ENCODE data around the gene TBCB.

The TBCB gene

DNA sequence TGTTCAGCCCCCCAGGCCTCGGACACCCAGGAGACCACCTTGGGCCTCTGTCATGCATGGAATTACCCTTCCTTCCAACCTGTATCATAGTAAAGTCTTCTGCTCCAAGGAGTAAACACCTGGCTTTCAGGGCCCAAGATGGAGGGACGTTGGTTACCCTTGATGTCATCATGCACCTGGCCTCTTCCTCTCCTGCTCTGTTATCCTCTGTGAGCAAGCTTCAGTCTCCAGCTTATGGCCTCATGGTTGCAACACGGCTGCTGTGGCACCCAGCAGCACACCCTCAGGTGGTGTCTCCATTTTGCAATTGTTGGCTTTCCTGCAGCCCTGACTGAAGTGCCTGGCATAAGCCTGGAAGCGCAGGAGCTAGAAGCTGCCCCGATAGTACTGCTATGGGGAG, 8.3 kb upstream of the TBCB start:
- TF ChIP-seq RAD21 (IDR thresholded peaks at IDR 0.05; ENCODE audit: low read depth) (no peak), TAF1 (IDR thresholded peaks at IDR 0.05; ENCODE audit: low read depth) (no peak), TEAD4 (IDR thresholded peaks at IDR 0.05) (no peak), YY1 (IDR thresholded peaks at IDR 0.05; ENCODE audit: low read depth) (no peak), NFIC (IDR thresholded peaks at IDR 0.05) (no peak), TCF12 (IDR thresholded peaks at IDR 0.05; ENCODE audit: low read depth) (no peak), ZBTB7A (IDR thresholded peaks at IDR 0.05; ENCODE audit: low read depth) (no peak), CEBPB (IDR thresholded peaks at IDR 0.05) (no peak), EP300 (IDR thresholded peaks at IDR 0.05; ENCODE audit: borderline replicate concordance) (no peak), CREB1 (IDR thresholded peaks at IDR 0.05; ENCODE audit: low read depth) (no peak), FOXM1 (IDR thresholded peaks at IDR 0.05; ENCODE audit: borderline replicate concordance, low read depth) (no peak), EGR1 (IDR thresholded peaks at IDR 0.05) (no peak)
- TF ChIP-seq, protein P1, sequence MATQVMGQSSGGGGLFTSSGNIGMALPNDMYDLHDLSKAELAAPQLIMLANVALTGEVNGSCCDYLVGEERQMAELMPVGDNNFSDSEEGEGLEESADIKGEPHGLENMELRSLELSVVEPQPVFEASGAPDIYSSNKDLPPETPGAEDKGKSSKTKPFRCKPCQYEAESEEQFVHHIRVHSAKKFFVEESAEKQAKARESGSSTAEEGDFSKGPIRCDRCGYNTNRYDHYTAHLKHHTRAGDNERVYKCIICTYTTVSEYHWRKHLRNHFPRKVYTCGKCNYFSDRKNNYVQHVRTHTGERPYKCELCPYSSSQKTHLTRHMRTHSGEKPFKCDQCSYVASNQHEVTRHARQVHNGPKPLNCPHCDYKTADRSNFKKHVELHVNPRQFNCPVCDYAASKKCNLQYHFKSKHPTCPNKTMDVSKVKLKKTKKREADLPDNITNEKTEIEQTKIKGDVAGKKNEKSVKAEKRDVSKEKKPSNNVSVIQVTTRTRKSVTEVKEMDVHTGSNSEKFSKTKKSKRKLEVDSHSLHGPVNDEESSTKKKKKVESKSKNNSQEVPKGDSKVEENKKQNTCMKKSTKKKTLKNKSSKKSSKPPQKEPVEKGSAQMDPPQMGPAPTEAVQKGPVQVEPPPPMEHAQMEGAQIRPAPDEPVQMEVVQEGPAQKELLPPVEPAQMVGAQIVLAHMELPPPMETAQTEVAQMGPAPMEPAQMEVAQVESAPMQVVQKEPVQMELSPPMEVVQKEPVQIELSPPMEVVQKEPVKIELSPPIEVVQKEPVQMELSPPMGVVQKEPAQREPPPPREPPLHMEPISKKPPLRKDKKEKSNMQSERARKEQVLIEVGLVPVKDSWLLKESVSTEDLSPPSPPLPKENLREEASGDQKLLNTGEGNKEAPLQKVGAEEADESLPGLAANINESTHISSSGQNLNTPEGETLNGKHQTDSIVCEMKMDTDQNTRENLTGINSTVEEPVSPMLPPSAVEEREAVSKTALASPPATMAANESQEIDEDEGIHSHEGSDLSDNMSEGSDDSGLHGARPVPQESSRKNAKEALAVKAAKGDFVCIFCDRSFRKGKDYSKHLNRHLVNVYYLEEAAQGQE (IDR thresholded peaks at IDR 0.05; ENCODE audit: low read depth): no peak
- TF ChIP-seq, protein P2, sequence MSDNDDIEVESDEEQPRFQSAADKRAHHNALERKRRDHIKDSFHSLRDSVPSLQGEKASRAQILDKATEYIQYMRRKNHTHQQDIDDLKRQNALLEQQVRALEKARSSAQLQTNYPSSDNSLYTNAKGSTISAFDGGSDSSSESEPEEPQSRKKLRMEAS (IDR thresholded peaks at IDR 0.05): no peak

DNA sequence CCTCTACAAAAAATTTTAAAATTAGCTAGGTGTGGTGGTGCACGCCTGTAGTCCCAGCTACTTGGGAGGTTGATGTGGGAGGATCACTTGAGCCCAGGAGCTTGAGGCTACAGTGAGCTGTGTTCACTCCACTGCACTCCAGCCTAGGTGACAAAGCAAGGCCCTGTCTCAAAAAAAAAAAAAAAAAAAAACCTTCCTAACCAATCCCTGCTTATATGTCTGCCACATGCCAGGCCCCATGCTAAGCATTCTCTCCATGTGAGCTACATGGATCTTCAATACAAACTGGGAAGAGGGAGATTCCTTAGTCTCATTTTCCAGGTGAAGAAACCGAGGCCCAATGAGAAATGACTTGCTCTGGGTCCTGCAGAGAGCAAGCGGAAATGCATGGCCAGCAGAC, 6.6 kb upstream of the TBCB start:
- TF ChIP-seq YY1 (IDR thresholded peaks at IDR 0.05; ENCODE audit: low read depth) (no peak), CREB1 (IDR thresholded peaks at IDR 0.05; ENCODE audit: low read depth) (no peak), RAD21 (IDR thresholded peaks at IDR 0.05; ENCODE audit: low read depth) (no peak), NFIC (IDR thresholded peaks at IDR 0.05) (no peak)
- TF ChIP-seq, protein P1 (IDR thresholded peaks at IDR 0.05; ENCODE audit: low read depth): no peak
- TF ChIP-seq, protein P2 (IDR thresholded peaks at IDR 0.05): no peak

DNA sequence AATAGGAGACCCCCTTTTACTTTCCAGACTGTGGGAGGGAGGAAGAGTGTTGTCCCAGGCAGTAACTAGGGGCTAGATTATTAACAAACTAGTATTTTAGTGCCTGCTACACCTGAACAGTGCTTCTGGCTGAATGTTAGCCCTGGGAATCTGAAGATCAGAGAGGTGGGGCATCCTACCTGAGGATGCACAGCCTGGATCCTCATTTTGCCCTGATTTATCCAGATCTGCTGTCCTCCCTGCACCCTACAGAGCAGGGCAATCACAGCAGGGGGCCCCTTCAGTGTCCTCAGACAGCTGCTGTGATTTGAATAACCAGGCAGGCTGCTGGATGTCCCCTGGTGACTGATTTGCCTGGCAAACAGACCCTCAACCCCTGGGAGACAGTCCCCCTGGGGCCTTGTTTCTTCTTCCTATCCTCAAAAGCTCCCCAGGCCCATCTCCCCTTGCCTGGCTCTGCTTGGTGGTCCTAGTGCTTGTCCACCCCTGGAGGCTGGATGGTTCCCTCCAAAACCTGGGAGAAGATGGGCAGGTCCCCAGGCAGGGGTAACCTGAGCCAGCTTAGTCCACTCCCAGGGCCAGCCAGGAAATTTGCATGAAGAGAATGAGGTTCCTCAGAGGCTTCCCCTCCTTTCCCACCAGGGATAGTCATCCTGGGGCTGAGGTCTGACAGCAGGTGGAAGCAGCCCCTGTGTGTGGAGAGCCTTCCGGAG, 4.6 kb upstream of the TBCB start, which contains the start of gene OVOL3:
Gene OVOL3 (plus strand): TSS at position 657 of the 713 bp plus-strand sequence. CDS start 60 bp downstream, outside the sequence.
- TF ChIP-seq TCF12 (IDR thresholded peaks at IDR 0.05; ENCODE audit: low read depth) (no peak), FOXM1 (IDR thresholded peaks at IDR 0.05; ENCODE audit: borderline replicate concordance, low read depth) (no peak), NFIC (IDR thresholded peaks at IDR 0.05) (no peak), EP300 (IDR thresholded peaks at IDR 0.05; ENCODE audit: borderline replicate concordance) (no peak), YY1 (IDR thresholded peaks at IDR 0.05; ENCODE audit: low read depth) (no peak), TAF1 (IDR thresholded peaks at IDR 0.05; ENCODE audit: low read depth) (no peak), RAD21 (IDR thresholded peaks at IDR 0.05; ENCODE audit: low read depth) (no peak), CEBPB (IDR thresholded peaks at IDR 0.05) (no peak), CREB1 (IDR thresholded peaks at IDR 0.05; ENCODE audit: low read depth) (no peak), TEAD4 (IDR thresholded peaks at IDR 0.05) (no peak), EGR1 (IDR thresholded peaks at IDR 0.05) (no peak)
- TF ChIP-seq, protein P1 (IDR thresholded peaks at IDR 0.05; ENCODE audit: low read depth): no peak
- TF ChIP-seq, protein P2 (IDR thresholded peaks at IDR 0.05): no peak
- TF ChIP-seq, protein P3, sequence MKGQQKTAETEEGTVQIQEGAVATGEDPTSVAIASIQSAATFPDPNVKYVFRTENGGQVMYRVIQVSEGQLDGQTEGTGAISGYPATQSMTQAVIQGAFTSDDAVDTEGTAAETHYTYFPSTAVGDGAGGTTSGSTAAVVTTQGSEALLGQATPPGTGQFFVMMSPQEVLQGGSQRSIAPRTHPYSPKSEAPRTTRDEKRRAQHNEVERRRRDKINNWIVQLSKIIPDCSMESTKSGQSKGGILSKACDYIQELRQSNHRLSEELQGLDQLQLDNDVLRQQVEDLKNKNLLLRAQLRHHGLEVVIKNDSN (IDR thresholded peaks at IDR 0.05): no peak

DNA sequence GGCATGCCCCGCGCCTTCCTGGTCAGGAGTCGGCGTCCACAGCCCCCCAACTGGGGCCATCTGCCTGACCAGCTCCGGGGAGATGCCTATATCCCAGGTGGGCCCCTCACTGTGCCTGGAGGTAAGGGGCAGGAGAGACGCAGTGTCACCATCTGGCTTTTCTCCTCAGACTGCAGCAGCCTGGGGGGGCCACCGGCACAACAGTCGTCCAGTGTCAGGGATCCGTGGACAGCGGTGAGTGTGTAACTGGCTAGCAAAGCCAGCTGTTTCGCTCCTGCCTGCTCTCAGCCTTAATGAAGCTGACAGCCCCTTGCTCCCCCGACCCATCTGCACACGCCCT, 4.1 kb upstream of the TBCB start:
- TF ChIP-seq EP300 (IDR thresholded peaks at IDR 0.05; ENCODE audit: borderline replicate concordance) (no peak), TAF1 (IDR thresholded peaks at IDR 0.05; ENCODE audit: low read depth) (no peak), FOXM1 (IDR thresholded peaks at IDR 0.05; ENCODE audit: borderline replicate concordance, low read depth) (no peak), EGR1 (IDR thresholded peaks at IDR 0.05) (no peak), CEBPB (IDR thresholded peaks at IDR 0.05) (no peak), ZBTB7A (IDR thresholded peaks at IDR 0.05; ENCODE audit: low read depth) (no peak), TCF12 (IDR thresholded peaks at IDR 0.05; ENCODE audit: low read depth) (no peak), YY1 (IDR thresholded peaks at IDR 0.05; ENCODE audit: low read depth) (no peak), NFIC (IDR thresholded peaks at IDR 0.05) (no peak), TEAD4 (IDR thresholded peaks at IDR 0.05) (no peak), CREB1 (IDR thresholded peaks at IDR 0.05; ENCODE audit: low read depth) (no peak), RAD21 (IDR thresholded peaks at IDR 0.05; ENCODE audit: low read depth) (no peak)
- TF ChIP-seq, protein P3 (IDR thresholded peaks at IDR 0.05): no peak
- TF ChIP-seq, protein P1 (IDR thresholded peaks at IDR 0.05; ENCODE audit: low read depth): no peak
- TF ChIP-seq, protein P2 (IDR thresholded peaks at IDR 0.05): no peak

All from Ishikawa (cell line).